Gastrocnemius medialis (tissue), 4 donors: ENCODE measurements around the gene HIRA.

Source experiments
- POLR2A ChIP-seq, 2 donors: fragments of 450-650 bp; IDR thresholded peaks; one replicate each; pipeline ENCODE4 v1.6.1; 2017; ENCODE audit warnings: antibody characterized with exemption in 2 of 2, mild to moderate bottlenecking in 2 of 2, moderate library complexity in 2 of 2
- TF ChIP-seq, protein P1 (sequence below), 5 experiments: fragments of 450-650 bp in 3 of 5; fragments of 200-600 bp in 2 of 5; sonication (generic) in 2 of 5; IDR thresholded peaks in 4 of 5; conservative IDR thresholded peaks in 1 of 5; 1 replicate in 4 of 5; 2 replicates in 1 of 5; pipeline ENCODE4 v1.5.1; 2016 to 2019; ENCODE audit warnings: antibody characterized with exemption in 5 of 5, mild to moderate bottlenecking in 3 of 5, moderate library complexity in 3 of 5

DNA sequence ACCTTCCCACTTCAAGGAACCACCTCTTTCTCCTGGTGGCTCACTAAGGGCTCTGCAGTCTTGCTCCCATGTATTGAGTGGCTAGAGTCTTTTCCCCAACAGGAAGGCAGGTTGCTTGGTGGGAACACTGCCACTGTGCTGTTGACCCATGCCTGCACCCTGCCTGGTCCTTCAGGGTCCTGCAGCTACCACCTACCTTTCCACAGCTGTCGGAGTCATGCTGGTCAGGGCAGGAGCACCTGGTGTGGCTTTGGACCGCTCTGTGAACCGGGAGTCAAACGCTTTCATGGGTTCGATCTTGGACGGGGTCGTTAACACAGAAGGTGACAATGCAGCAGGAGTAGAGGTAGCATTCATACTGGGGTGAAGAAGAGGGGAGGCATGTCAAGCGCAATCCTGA lies 56.1 kb downstream of the HIRA start:
- TF ChIP-seq, protein P1, sequence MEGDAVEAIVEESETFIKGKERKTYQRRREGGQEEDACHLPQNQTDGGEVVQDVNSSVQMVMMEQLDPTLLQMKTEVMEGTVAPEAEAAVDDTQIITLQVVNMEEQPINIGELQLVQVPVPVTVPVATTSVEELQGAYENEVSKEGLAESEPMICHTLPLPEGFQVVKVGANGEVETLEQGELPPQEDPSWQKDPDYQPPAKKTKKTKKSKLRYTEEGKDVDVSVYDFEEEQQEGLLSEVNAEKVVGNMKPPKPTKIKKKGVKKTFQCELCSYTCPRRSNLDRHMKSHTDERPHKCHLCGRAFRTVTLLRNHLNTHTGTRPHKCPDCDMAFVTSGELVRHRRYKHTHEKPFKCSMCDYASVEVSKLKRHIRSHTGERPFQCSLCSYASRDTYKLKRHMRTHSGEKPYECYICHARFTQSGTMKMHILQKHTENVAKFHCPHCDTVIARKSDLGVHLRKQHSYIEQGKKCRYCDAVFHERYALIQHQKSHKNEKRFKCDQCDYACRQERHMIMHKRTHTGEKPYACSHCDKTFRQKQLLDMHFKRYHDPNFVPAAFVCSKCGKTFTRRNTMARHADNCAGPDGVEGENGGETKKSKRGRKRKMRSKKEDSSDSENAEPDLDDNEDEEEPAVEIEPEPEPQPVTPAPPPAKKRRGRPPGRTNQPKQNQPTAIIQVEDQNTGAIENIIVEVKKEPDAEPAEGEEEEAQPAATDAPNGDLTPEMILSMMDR (IDR thresholded peaks at IDR 0.05 in 4 of 5, conservative IDR thresholded peaks at IDR 0.05 in 1 of 5) = no peak
- no peak for TF ChIP-seq POLR2A (IDR thresholded peaks at IDR 0.05)
